ENCODE data around the gene HLA-DQB2. TPM values are rescaled to one million over a fixed set of nuclear protein-coding genes. Genes with fewer than 3 reads are reported as not detected.

The HLA-DQB2 gene
- total and polyA plus RNA-seq, 7 donors, result 0.38 to 1.2 (median 1.2) TPM; not detected in 4

DNA sequence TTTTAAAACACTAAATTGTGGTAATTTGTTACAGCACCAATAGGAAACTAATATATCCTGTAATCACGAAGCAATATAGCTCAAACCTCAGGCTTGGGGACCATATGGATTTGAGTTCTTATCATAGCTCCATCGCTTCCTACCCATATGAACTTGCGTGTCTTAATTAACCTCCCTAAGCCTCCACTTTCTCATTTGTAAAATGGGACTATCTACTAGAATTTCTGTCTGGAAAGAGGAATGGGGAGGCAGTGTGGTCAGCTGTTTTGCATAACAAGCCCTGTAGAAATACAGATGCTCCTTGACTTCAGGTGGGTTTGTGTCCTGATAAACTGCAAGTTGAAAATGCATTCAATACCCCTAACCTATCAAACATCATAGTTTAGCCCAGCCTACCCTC, 36.4 kb upstream of the HLA-DQB2 start:
- 66 to 90% (median 75%) methylated on average over 3 of the region's 3 CpGs for WGBS, 3 donors
- peaks cover 0 to 59% (median 3%) of the 10 kb centered on the region in 3 donors for H3K27me3 ChIP-seq (ENCODE audit: insufficient read depth in 3 of 3, low read length in 2 of 3)

GRCh38 chr6:32799168-32799567, 35.8 kb upstream of the HLA-DQB2 start:
- WGBS, 3 donors, result 93 to 98% (median 94%) methylated on average over 3 of the region's 3 CpGs
- TF ChIP-seq, protein P1, sequence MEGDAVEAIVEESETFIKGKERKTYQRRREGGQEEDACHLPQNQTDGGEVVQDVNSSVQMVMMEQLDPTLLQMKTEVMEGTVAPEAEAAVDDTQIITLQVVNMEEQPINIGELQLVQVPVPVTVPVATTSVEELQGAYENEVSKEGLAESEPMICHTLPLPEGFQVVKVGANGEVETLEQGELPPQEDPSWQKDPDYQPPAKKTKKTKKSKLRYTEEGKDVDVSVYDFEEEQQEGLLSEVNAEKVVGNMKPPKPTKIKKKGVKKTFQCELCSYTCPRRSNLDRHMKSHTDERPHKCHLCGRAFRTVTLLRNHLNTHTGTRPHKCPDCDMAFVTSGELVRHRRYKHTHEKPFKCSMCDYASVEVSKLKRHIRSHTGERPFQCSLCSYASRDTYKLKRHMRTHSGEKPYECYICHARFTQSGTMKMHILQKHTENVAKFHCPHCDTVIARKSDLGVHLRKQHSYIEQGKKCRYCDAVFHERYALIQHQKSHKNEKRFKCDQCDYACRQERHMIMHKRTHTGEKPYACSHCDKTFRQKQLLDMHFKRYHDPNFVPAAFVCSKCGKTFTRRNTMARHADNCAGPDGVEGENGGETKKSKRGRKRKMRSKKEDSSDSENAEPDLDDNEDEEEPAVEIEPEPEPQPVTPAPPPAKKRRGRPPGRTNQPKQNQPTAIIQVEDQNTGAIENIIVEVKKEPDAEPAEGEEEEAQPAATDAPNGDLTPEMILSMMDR (IDR thresholded peaks at IDR 0.05), result no peak
- intact Hi-C loops (cut with DNase I), result loop anchor here (5.0 kb wide), 1 partner anchor 552 kb away; no protein-coding TSS in a partner anchor
- Histone ChIP-seq H3K27ac (no peak overlapping the region), H3K27me3 (ENCODE audit: insufficient read depth in 3 of 3, low read length in 2 of 3) (peaks cover 2 to 59% (median 3%) of the 10 kb centered on the region in 3 donors), H3K4me1 (no peaks in the 10 kb centered on the region), H3K9me3 (no peaks in the 10 kb centered on the region), H3K4me3 (no peak overlapping the region), H3K36me3 (ENCODE audit: insufficient read depth in 1 of 2, low read depth in 1 of 2) (no peaks in the 10 kb centered on the region)
- DNase-seq (no peak), ATAC-seq (no peak)

More for the DNA sequence above, 36.4 kb upstream of the HLA-DQB2 start:
- no peak for ATAC-seq
- Histone ChIP-seq H3K36me3 (ENCODE audit: insufficient read depth in 1 of 2, low read depth in 1 of 2) (no peaks in the 10 kb centered on the region), H3K27ac (no peak overlapping the region), H3K9me3 (no peaks in the 10 kb centered on the region), H3K4me3 (no peak overlapping the region), H3K4me1 (no peaks in the 10 kb centered on the region)
- TF ChIP-seq, protein P1 (IDR thresholded peaks at IDR 0.05), result no peak
- DNase-seq, result no peak
- intact Hi-C loops (cut with DNase I), result loop anchor here (5.0 kb wide), 1 partner anchor 552 kb away; no protein-coding TSS in a partner anchor

DNA sequence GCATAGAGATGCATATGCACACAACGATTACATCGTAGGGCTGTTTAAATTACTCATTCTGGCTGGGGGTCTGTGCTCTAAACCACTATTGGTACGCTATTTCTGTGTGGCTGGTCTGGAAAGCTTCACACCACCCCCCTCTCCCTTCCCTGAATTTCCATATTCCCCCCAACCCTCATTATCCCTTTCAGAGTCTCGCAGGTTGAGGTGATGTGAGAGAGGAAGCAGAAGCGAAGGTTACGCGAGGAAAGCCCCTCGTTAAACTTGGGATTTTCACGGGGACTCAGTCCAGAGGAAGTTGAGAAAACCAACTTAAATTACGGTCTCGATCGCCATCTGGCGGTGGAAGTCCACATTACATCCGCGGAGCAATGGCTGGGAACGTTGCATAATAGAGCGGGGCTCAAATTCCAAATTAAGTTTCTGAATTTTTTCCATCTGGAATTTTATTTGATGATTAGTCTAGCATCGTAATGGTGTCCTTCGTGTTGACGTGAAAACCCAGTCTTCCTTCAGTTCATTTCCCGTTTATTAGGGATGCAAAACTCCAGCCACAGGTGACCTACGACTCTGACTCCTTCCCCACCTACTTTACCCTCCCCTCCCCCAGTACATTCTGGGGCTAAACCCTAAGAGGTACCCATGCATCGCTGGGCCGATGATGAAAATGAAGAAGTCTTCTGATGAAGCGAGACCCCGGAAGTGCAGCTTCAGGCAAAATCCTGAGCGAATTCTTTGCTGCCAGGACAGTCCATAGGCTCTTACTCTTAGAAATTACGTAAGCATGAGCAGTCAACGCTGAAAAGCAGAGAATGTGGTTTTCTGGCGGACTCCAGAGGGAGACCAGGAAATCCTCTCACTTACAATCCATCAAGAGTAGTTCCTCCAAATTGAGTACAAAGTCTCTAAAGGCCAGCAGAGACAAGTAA, 33.8 kb upstream of the HLA-DQB2 start:
- Histone ChIP-seq H3K27me3 (ENCODE audit: insufficient read depth in 3 of 3, low read length in 2 of 3) (peaks cover 0 to 59% (median 2%) of the 10 kb centered on the region in 3 donors), H3K4me1 (no peaks in the 10 kb centered on the region), H3K4me3 (peak overlapping the region; percentile 41), H3K36me3 (ENCODE audit: insufficient read depth in 1 of 2, low read depth in 1 of 2) (no peaks in the 10 kb centered on the region), H3K27ac (no peak overlapping the region), H3K9me3 (no peaks in the 10 kb centered on the region)
- DNase-seq (peak; percentile 69 to 81), ATAC-seq (peak; percentile 68 to 89 (median 70))
- TF ChIP-seq, protein P1 (IDR thresholded peaks at IDR 0.05), result peak; percentile 91
- intact Hi-C loops (cut with DNase I), result loop anchor here (1.0 to 5.0 kb wide), 3 partner anchors 381 to 550 kb away; no protein-coding TSS in a partner anchor
- 10 to 12% (median 11%) methylated on average over 30 of the region's 30 CpGs for WGBS, 3 donors

- ATAC-seq (no peak), DNase-seq (no peak)
- Histone ChIP-seq H3K27ac (no peak overlapping the region), H3K27me3 (ENCODE audit: insufficient read depth in 3 of 3, low read length in 2 of 3) (peaks cover 0 to 54% (median 2%) of the 10 kb centered on the region in 3 donors), H3K4me3 (no peak overlapping the region), H3K4me1 (no peaks in the 10 kb centered on the region), H3K9me3 (no peaks in the 10 kb centered on the region), H3K36me3 (ENCODE audit: insufficient read depth in 1 of 2, low read depth in 1 of 2) (no peaks in the 10 kb centered on the region)
- 36 to 69% (median 69%) methylated on average over 2 of the region's 2 CpGs for WGBS, 3 donors
- intact Hi-C loops (cut with DNase I), result no loop called here
- TF ChIP-seq, protein P1 (IDR thresholded peaks at IDR 0.05), result no peak
Measured at GRCh38 chr6:32794510-32794909, 31.2 kb upstream of the HLA-DQB2 start.

Data from psoas muscle (tissue), 8 donors.